IMR-90 (cell line): ENCODE data around the gene GUCY1A2.
"Not testable (repeated sequence)": the region's sequence is repeated elsewhere in the genome, so short reads cannot be mapped to it uniquely, and the experiment has no call there.

Source experiments
- CTCF ChIP-seq: conservative IDR thresholded peaks from 2 replicates; pipeline ENCODE4 v1.5.1; 2012; ENCODE audit warnings: mild to moderate bottlenecking, low read depth, low read length, improper control_type of control experiment
- FOS ChIP-seq: fragments of 150-350 bp; IDR thresholded peaks from 2 replicates; pipeline ENCODE4 v1.6.1; 2016; ENCODE audit warnings: low read depth, low read length
- SMC3 ChIP-seq: fragments of 150-350 bp; IDR thresholded peaks from 2 replicates; pipeline ENCODE4 v1.6.1; 2016; ENCODE audit warnings: low read depth, mild to moderate bottlenecking, antibody characterized with exemption, low read length, moderate library complexity

GRCh38 chr11:107050899-107051298, 32.6 kb upstream of the GUCY1A2 start:
- TF ChIP-seq FOS, CTCF, SMC3: not testable (repeated sequence)
